GM12878 (cell line): Measurements from ENCODE around the gene EVX2. TPM values are rescaled to one million over a fixed set of nuclear protein-coding genes. Genes with fewer than 3 reads are reported as not detected.

Experiments
- ATAC-seq: fragments of 200-7000 bp; cut with Tn5 transposase; 3 replicates; pipeline ENCODE4 v1.9.1; 2020; ENCODE audit warnings: mild to moderate bottlenecking, moderate library complexity
- BruUV-seq: library from RNA; stranded (reverse); fragments of 400-500 nt; replicated peaks from 2 replicates; lab custom pipeline; 2021; lab: Mats Ljungman, UMichigan
- CTCF ChIA-PET: fragments of 300-600 bp; sonication (Branson Sonifier 250); formaldehyde crosslinking; extraction: SDS; loops from one replicate; lab custom pipeline; 2021; ENCODE audit warnings: inconsistent platforms; lab: Yijun Ruan, JAX
- POLR2A ChIA-PET: fragments of 350-600 bp; formaldehyde crosslinking; extraction: SDS; loops from one replicate; lab custom pipeline; 2021; ENCODE audit warnings: inconsistent platforms; lab: Charles Lee
- RAD21 ChIA-PET: fragments of 300-600 bp; sonication (Branson Sonifier 250); formaldehyde crosslinking; loops from one replicate; lab custom pipeline; 2023; ENCODE audit warnings: antibody characterized with exemption; ENCODE audit not compliant: unreplicated experiment; lab: Charles Lee
- SMC1A ChIA-PET: fragments of 300-600 bp; sonication (Branson Sonifier 250); formaldehyde crosslinking; loops from one replicate; lab custom pipeline; 2023; ENCODE audit not compliant: unreplicated experiment, uncharacterized antibody; lab: Charles Lee
- DNase-seq: peaks from one replicate; pipeline ENCODE4 v3.0.0-alpha.2; 2011; ENCODE audit warnings: low read depth, low spot score
- FAIRE-seq: peaks from 3 replicates; lab custom pipeline; 2011; peaks lifted over from hg19 to GRCh38; lab: Jason Lieb, UNC
- H2AFZ ChIP-seq: 2 replicates; pipeline ENCODE4 v1.6.0; 2011; ENCODE audit warnings: low read depth, low read length, control low read depth; ENCODE audit not compliant: control insufficient read depth
- H3K27ac ChIP-seq: 2 replicates; pipeline ENCODE4 v1.5.1; 2011; ENCODE audit warnings: control low read depth; ENCODE audit not compliant: control insufficient read depth, insufficient read depth
- H3K27me3 ChIP-seq, 2 experiments: replicated peaks in 1 of 2; 2 replicates each; pipeline versions ENCODE4 v1.6.0 to v1.6.1; 2011; ENCODE audit warnings: low read length in 1 of 2; ENCODE audit not compliant: control insufficient read depth in 2 of 2, insufficient read depth in 2 of 2
- H3K36me3 ChIP-seq, 2 experiments: 2 replicates each; pipeline ENCODE4 v1.5.1; 2011; ENCODE audit warnings: low read length in 1 of 2; ENCODE audit not compliant: control insufficient read depth in 2 of 2, insufficient read depth in 2 of 2
- H3K4me1 ChIP-seq: 2 replicates; pipeline ENCODE4 v1.6.1; 2011; ENCODE audit warnings: mild to moderate bottlenecking, low read length, moderate library complexity, mixed read lengths; ENCODE audit not compliant: control insufficient read depth, insufficient read depth
- H3K4me2 ChIP-seq: 2 replicates; pipeline ENCODE4 v1.6.0; 2011; ENCODE audit warnings: control low read depth; ENCODE audit not compliant: control insufficient read depth, insufficient read depth
- H3K4me3 ChIP-seq: fragments of 200-600 bp; sonication (generic); 2 replicates; pipeline ENCODE4 v1.5.1; 2016
- H3K79me2 ChIP-seq: 2 replicates; pipeline ENCODE4 v1.6.0; 2011; ENCODE audit warnings: low read length; ENCODE audit not compliant: control insufficient read depth, insufficient read depth
- H3K9ac ChIP-seq: 2 replicates; pipeline ENCODE4 v1.8.0; 2011; ENCODE audit warnings: low read length, control low read depth, mixed read lengths; ENCODE audit not compliant: control insufficient read depth, insufficient read depth
- H3K9me3 ChIP-seq: replicated peaks from 3 replicates; pipeline ENCODE4 v1.5.1; 2011; ENCODE audit warnings: mild to moderate bottlenecking, low read length; ENCODE audit not compliant: control insufficient read depth, insufficient read depth
- H4K20me1 ChIP-seq: 2 replicates; pipeline ENCODE4 v1.6.0; 2011; ENCODE audit not compliant: control insufficient read depth, insufficient read depth
- ETV6 ChIP-seq, 2 experiments: fragments of 450-650 bp in 1 of 2; IDR thresholded peaks in 1 of 2; conservative IDR thresholded peaks in 1 of 2; 2 replicates each; pipeline ENCODE4 v1.6.1; 2014; ENCODE audit warnings: antibody characterized with exemption in 1 of 2, borderline replicate concordance in 1 of 2, low read depth in 1 of 2, mild to moderate bottlenecking in 1 of 2, moderate library complexity in 1 of 2
- IKZF1 ChIP-seq: fragments of 450-650 bp; conservative IDR thresholded peaks from 2 replicates; pipeline ENCODE4 v1.6.1; 2017; ENCODE audit warnings: antibody characterized with exemption, mild to moderate bottlenecking
- IKZF2 ChIP-seq, 2 experiments: fragments of 450-650 bp; IDR thresholded peaks; 2 replicates each; pipeline ENCODE4 v1.6.1; 2017; ENCODE audit warnings: mild to moderate bottlenecking in 2 of 2, moderate library complexity in 2 of 2
- NBN ChIP-seq: fragments of 450-650 bp; IDR thresholded peaks from 2 replicates; pipeline ENCODE4 v1.6.1; 2016
- PAX8 ChIP-seq: fragments of 450-650 bp; IDR thresholded peaks from 2 replicates; pipeline ENCODE4 v1.6.1; 2017; ENCODE audit warnings: mild to moderate bottlenecking, moderate library complexity
- POLR2A ChIP-seq: IDR thresholded peaks from 2 replicates; pipeline ENCODE4 v1.6.1; 2011; ENCODE audit warnings: low read depth, mild to moderate bottlenecking, low read length
- RBBP5 ChIP-seq: fragments of 200-600 bp; sonication (generic); conservative IDR thresholded peaks from 2 replicates; pipeline ENCODE4 v1.6.1; 2016
- SMAD1 ChIP-seq: fragments of 450-650 bp; IDR thresholded peaks from 2 replicates; pipeline ENCODE4 v1.6.1; 2018; ENCODE audit warnings: mild to moderate bottlenecking, low read depth; ENCODE audit not compliant: partially characterized antibody
- SPI1 ChIP-seq: IDR thresholded peaks from 2 replicates; pipeline ENCODE4 v1.6.1; 2011; ENCODE audit warnings: low read depth, mild to moderate bottlenecking, low read length, moderate library complexity, borderline replicate concordance; ENCODE audit not compliant: insufficient read depth
- ZNF207 ChIP-seq: fragments of 450-650 bp; IDR thresholded peaks from 2 replicates; pipeline ENCODE4 v1.6.1; 2014; ENCODE audit warnings: antibody characterized with exemption, mild to moderate bottlenecking, borderline replicate concordance
- WGBS: methylation state at CpG from one replicate; pipeline ENCODE4 v1.1.6; 2016; ENCODE audit warnings: low lambda C conversion rate; ENCODE audit not compliant: insufficient replicate concordance, insufficient coverage; ENCODE audit errors: missing lambda C conversion rate; 5-methylcytosine and 5-hydroxymethylcytosine counted together
- in situ Hi-C: fragments of 300-500 bp; cut with MboI; formaldehyde crosslinking; loops from 9 replicates; pipeline ENCODE4 v1.14.3; 2018; ENCODE audit warnings: mixed read lengths
- intact Hi-C: fragments of 100-400 bp; cut with micrococcal nuclease; formaldehyde crosslinking; loops from one replicate; pipeline ENCODE4 v1.14.2; 2022; ENCODE audit not compliant: unreplicated experiment
- polyA plus RNA-seq, 11 experiments: library from polyadenylated mRNA; depleted of rRNA in 4 of 11; unstranded in 6 of 11; stranded (reverse) in 5 of 11; fragments of >200 nt; fragmentation: Nextera tagmentation in 4 of 11; fragmentation: Illumina TruSeq in 1 of 11; extraction: Ambion mirVana in 4 of 11; extraction: Trizol in 1 of 11; gene quantifications; 1 replicate in 1 of 11; 2 replicates in 10 of 11; pipeline versions ENCODE4 v1.2.1 to v1.2.3, GENCODE V29; 2011 to 2016; ENCODE audit warnings: inconsistent platforms in 2 of 11, missing spikeins in 2 of 11, low read depth in 1 of 11
- total RNA-seq, 4 experiments: library from RNA; depleted of rRNA in 3 of 4; stranded (reverse); fragments of >200 nt in 3 of 4; fragmentation: Illumina TruSeq in 1 of 4; extraction: Trizol in 1 of 4; gene quantifications; 2 replicates each; pipeline versions ENCODE4 v1.2.1 to v1.2.3, GENCODE V29; 2013 to 2021
- TF ChIP-seq, protein P1 (sequence below): fragments of 450-650 bp; IDR thresholded peaks from 2 replicates; pipeline ENCODE4 v1.6.1; 2016; ENCODE audit warnings: mild to moderate bottlenecking, moderate library complexity, borderline replicate concordance

The EVX2 gene
- total and polyA plus RNA-seq, 10 of the 15 experiments (the other 5 are each of a cell fraction or from before 2014, with no cell fraction given): not detected

DNA sequence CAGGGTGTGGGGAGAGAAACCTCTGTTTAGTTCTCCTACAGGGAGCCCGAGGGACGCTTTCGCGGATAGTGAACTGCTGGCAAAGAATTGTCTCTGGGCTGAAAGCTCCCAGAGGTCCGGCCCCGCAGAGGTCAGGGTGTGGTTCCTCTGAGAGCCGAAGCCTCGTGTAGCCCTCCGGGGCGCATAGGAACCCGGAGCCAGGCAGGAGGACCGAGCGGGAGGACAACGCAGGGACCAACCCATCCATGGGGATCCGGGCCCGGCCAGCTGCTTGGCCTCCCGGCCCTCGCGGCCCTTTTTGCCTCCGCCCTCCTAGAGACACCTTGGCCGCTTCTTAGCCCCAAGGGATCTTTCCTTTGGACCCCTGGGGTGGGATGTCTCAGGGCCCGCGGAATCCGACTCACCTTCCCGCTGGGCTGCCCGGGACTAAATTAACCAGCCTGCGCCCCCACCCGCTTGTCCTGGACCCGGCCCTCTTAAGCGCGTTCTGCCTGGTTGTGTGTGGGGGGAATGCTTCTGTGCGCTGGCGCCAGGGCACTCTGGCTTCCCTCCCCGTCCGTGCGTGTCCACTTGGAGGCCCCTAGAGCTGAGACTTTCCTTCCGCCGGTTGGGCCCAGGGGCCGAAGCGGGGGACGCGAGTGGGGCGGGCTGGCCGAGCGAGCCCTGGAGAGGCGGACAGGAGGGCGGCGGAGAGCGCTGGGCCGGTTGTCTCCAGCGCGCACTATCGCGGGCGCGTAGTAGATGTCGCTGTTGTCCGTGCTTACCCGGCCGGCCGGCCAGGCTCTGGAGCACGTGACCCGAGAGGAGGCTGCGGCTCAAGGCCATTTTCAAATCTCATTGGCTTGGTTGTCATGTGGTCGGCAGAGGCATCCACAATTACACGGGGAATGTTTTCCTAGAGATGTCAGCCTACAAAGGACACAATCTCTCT lies 32.4 kb upstream of the EVX2 start, which contains the start of gene HOXD10:
Gene HOXD10, plus strand, starts transcription at position 896 of the 931 bp plus-strand sequence. CDS start 56 bp downstream, outside the sequence.
- Histone ChIP-seq H3K4me3 (no peak within 1 kb of the TSS), H3K9me3 (peaks cover 1% of the 10 kb centered on the region; the same call in 1 of the 3 replicates), H3K27me3 (peaks cover 11 to 49% of the 10 kb centered on the region in 2 experiments), H3K36me3 (no peaks in the 10 kb centered on the region), H2AFZ (no peak within 1 kb of the TSS), H3K4me2 (no peak within 1 kb of the TSS), H4K20me1 (no peaks in the 10 kb centered on the region), H3K4me1 (no peaks in the 10 kb centered on the region), H3K79me2 (no peaks in the 10 kb centered on the region), H3K27ac (no peak within 1 kb of the TSS), H3K9ac (no peak within 1 kb of the TSS)
- ChIA-PET CTCF (interaction anchor here (0.6 kb wide), 1 partner anchor 516 kb away, joined by 3 read pairs; no protein-coding TSS in a partner anchor), RAD21 (no interaction called here), SMC1A (no interaction called here), POLR2A (no interaction called here)
- intact Hi-C loops: no loop called here
- no TSS peak for BruUV-seq
- TF ChIP-seq SMAD1 (no peak), POLR2A (no peak), ETV6 (conservative IDR thresholded peaks at IDR 0.05 in 1 of 2, IDR thresholded peaks at IDR 0.05 in 1 of 2; ENCODE audit: borderline replicate concordance in 1 of 2, low read depth in 1 of 2) (no peak), SPI1 (no peak), IKZF1 (no peak), ZNF207 (no peak), IKZF2 (IDR thresholded peaks at IDR 0.05) (no peak), PAX8 (no peak), NBN (no peak), RBBP5 (no peak)
- TF ChIP-seq, protein P1, sequence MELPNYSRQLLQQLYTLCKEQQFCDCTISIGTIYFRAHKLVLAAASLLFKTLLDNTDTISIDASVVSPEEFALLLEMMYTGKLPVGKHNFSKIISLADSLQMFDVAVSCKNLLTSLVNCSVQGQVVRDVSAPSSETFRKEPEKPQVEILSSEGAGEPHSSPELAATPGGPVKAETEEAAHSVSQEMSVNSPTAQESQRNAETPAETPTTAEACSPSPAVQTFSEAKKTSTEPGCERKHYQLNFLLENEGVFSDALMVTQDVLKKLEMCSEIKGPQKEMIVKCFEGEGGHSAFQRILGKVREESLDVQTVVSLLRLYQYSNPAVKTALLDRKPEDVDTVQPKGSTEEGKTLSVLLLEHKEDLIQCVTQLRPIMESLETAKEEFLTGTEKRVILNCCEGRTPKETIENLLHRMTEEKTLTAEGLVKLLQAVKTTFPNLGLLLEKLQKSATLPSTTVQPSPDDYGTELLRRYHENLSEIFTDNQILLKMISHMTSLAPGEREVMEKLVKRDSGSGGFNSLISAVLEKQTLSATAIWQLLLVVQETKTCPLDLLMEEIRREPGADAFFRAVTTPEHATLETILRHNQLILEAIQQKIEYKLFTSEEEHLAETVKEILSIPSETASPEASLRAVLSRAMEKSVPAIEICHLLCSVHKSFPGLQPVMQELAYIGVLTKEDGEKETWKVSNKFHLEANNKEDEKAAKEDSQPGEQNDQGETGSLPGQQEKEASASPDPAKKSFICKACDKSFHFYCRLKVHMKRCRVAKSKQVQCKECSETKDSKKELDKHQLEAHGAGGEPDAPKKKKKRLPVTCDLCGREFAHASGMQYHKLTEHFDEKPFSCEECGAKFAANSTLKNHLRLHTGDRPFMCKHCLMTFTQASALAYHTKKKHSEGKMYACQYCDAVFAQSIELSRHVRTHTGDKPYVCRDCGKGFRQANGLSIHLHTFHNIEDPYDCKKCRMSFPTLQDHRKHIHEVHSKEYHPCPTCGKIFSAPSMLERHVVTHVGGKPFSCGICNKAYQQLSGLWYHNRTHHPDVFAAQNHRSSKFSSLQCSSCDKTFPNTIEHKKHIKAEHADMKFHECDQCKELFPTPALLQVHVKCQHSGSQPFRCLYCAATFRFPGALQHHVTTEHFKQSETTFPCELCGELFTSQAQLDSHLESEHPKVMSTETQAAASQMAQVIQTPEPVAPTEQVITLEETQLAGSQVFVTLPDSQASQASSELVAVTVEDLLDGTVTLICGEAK: no peak
- no peak for FAIRE-seq
- no peak for ATAC-seq
- in situ Hi-C loops: no loop called here
- DNase-seq: no peak
- WGBS: 54% methylated on average over 50 of the region's 66 CpGs
